ENCODE results near the gene ACACB.
A peak's percentile ranks its signal among the peaks of the same experiment; 100 is the strongest.
"Not testable (repeated sequence)": the region's sequence is repeated elsewhere in the genome, so short reads cannot be mapped to it uniquely, and the experiment has no call there.

Gene ACACB

GRCh38 chr12:109144224-109144623 lies 27.8 kb downstream of the ACACB start:
- no peak for DNase-seq

GRCh38 chr12:109147126-109147525 lies 30.7 kb downstream of the ACACB start:
- DNase-seq: not testable (repeated sequence)

DNA sequence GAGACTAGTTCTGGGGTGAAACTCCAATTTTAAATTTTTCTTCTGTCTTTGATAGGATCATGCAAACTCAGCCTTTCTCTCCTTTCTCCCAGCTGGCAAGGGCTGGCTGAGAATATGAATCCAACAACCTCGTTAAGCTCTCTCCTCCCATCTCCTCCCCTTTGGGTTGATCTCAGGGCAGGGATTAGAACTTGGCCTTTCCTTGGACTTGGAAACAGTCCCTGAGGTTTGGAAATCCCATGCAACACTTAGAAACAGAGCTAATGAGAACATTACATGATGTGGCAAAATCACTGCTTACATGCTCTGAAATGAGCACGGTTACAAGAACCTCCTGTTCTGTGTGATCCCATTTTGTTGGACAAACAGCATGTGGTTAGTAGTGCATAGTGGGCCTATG lies 31.6 kb downstream of the ACACB start:
- DNase-seq: no peak

DNA sequence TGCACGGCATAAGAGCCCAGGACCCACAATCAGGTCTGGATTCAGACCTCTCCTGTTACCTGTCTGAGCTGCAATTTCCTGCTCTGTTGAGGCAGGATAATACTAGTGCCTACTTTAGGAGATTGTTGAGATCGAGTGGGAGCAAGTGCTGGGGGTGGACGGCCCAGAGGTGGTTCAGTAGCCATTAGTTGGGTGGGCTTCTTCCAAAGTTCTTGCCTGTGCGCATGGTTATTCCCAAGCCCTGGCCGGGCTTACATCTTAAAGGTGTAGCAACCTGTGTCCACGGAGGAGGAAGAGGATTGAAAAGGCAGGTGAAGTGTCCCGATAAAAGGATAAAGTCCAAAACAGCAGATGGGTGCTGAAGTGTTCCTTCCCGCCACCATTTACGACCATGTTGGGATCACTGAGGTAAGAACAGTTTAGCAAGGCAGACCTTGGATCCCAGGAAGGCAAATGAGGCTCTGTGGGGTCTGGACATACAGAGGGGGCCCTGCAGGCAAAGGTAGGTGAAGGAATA lies 33.8 kb downstream of the ACACB start:
- no peak for DNase-seq

GRCh38 chr12:109151457-109151856 lies 35.1 kb downstream of the ACACB start:
- no peak for DNase-seq

DNA sequence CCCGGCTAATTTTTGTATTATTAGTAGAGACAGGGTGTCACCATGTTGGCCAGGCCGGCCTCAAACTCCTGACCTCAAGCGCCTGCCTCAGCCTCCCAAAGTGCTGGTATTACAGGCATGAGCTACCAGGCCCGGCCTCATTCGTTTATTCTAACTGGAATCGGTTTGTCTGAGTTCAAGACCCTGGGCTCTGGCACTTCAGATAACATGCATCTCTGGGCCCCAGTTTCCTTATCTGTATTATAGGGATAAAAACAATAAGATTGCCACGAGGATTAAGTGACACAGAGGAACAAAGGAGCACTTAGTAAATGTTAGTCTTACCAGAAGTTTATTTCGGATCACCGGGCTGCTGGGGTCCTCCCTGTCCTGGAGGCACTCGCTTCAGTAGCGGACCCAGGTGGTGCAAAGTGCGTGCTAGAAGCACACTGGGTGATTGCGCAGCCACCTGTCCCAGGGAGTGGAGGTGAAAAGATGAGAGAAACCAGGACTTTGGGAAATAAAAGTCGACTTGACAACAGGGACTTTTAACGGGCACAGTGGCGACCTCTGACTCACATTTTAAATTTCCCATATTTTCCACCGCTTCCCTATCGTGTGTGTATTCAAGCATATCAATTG lies 37.5 kb downstream of the ACACB start:
- DNase-seq: no peak

DNA sequence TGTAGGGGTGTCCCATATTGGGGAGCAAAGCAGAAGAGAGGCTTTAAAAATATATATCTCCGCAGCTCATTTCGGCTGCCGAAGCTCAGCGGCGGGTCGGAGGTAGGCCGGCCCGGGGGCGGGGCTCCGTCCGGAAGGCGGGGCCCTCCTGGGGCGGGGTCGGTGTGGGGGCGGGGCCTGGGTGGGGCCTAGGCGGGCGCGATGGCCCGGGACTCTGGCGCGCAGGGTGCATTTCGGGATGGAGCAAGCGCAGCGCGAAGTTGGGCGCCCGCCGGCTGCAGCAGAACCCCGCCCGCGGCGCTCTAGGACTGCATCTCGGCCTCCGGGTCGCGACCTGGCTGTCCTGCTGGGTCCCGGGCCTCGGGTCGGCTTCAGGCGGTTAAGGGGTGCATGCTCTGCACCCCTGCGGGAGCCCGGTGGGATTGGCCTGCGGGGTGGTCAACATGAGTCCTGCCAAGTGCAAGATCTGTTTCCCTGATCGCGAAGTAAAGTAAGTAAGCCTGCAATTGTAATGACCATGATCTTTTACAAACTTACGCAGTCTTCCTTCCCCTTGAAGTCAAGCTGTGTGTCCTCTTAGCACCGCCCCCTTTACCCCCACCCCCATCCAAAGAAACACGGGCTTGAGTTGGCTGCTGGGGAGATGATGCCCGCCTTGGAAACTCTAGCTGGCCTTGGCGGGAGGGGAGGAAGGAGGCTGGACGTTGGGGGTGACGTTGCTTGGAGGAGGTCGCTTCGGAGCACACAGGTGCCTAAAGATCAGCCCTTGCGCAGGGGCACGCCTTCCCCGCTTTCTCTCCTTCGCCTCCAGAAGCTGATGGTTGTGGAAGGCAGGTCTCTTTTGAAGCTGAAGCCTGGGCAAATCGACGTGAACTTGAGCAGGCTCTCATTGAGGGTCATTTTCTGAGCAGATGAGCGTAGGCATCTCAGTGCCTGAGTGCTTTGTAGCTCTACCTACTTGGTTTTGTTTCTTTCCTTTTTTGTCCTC lies 38.4 kb downstream of the ACACB start:
- peak; percentile 92 for DNase-seq

GRCh38 chr12:109156036-109156435 lies 39.6 kb downstream of the ACACB start:
- DNase-seq: no peak

- DNase-seq: no peak
Measured at GRCh38 chr12:109156586-109156985, 40.2 kb downstream of the ACACB start.

- no peak for DNase-seq
Measured at GRCh38 chr12:109157986-109158385, 41.6 kb downstream of the ACACB start.

- DNase-seq: no peak
Measured at GRCh38 chr12:109160433-109160832, 44.0 kb downstream of the ACACB start.

GRCh38 chr12:109160873-109161272 lies 44.5 kb downstream of the ACACB start:
- no peak for DNase-seq

DNA sequence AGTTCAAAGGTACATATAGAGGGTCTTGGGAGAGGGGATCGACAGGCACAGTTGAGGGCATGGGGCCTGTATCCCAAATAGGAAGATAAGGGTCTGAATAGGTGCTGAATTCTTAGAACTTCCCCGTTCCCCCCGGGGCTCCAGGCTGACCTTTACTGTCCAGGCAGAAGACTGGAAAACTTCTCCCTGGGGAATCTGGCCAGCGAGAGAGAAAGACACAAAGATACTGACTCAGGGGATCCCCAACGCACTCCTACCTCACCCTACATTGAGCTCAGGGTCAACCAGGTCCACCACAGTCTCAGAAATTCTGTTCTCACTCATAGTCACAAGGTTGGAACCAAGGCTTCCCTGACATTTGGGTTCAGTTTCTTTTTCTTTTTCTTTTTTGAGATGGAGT lies 46.2 kb downstream of the ACACB start:
- no peak for DNase-seq

DNA sequence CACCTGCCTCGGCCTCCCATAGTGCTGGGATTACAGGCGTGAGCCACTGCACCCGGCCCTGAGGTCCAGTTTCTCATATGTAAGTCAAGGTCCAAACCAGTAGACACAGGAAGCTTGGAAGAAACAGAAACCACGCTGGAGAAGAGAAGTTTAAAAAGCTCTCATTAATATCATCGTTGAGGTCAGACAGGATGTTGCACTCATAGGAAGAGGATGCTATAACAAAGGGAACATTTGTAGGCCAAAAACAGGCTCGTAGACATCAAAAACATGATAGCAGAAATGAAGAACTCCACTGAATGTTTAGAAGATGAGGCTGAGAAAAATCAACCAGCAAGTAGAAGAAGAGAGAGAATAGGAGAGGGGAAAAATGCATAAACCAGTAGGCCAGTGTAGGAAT lies 46.8 kb downstream of the ACACB start:
- no peak for DNase-seq

DNA sequence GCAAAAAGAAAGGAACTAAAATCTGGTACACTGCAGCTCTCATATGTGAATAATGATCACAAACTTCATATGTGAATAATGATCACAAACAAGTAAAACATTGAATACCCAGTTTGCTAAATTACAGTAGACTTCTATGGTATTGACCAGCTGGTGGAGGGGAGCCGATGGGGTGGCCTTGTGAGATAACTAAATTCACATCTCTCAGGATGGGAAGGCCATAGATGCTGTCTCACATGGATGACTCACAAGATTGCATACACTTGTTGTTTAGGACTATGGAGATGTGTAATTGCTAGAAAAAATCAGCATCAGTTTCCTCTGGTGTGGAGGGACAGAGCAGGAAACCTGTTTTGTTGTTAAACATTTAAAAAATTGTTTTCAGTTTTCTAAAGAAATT lies 49.2 kb downstream of the ACACB start:
- no peak for DNase-seq

DNA sequence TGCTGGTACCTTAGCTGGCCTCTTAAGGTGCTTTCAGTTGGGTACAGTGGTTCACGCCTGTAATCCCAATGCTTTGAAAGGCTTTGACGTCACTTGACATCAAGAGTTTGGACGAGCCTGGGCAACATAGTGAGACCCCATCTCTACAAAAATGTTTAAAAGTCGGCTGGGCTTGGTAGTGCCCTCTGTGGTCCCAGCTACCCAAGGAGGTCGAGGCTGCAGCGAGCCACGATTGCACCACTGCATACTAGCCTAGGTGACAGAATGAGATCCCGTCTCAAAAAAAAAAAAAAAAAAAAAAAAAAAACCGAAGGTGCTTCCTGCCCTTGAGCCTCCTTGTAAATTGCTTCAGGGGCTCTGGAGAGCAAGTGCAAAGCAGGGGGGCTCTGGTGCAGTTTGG lies 50.0 kb downstream of the ACACB start:
- DNase-seq: no peak

GRCh38 chr12:109167781-109168180 lies 51.4 kb downstream of the ACACB start:
- DNase-seq: no peak

DNA sequence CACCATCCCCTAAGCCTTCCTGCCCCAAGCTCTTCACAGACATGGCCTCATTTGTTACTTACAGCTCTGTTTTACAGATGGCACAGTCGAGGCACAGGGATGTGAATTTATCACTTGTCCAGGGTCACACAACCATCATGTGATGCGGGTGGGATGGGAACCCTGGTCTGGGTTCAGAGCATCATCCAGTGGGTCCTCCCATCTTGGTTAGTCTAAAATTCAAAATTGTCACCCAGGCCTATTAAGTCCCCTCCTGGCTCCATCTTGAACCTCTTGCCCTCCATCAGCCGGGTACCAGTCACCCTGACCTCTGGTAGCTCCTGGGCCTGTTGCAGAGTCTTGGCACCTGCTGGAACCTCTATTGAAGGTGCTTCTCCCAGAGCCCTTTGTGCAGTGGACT lies 52.9 kb downstream of the ACACB start:
- no peak for DNase-seq

GRCh38 chr12:109169686-109170085 lies 53.3 kb downstream of the ACACB start:
- DNase-seq: no peak

GRCh38 chr12:109170324-109170723 lies 53.9 kb downstream of the ACACB start:
- no peak for DNase-seq

DNA sequence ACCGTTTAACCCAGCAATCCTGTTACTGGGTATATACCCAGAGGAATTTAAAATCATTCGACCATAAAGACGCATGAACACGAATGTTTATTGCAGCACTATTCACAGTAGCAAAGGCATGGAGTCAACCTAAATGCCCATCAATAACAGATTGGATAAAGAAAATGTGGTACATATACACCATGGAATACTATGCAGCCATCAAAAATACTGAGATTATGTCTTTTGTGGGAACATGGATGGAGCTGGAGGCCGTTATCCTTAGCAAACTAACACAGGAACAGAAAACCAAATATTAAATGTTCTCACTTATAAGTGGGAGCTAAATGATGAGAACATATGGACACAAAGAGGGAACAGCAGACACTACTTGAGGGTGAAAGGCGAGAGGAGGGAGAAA lies 56.4 kb downstream of the ACACB start:
- not testable (repeated sequence) for DNase-seq

DNA sequence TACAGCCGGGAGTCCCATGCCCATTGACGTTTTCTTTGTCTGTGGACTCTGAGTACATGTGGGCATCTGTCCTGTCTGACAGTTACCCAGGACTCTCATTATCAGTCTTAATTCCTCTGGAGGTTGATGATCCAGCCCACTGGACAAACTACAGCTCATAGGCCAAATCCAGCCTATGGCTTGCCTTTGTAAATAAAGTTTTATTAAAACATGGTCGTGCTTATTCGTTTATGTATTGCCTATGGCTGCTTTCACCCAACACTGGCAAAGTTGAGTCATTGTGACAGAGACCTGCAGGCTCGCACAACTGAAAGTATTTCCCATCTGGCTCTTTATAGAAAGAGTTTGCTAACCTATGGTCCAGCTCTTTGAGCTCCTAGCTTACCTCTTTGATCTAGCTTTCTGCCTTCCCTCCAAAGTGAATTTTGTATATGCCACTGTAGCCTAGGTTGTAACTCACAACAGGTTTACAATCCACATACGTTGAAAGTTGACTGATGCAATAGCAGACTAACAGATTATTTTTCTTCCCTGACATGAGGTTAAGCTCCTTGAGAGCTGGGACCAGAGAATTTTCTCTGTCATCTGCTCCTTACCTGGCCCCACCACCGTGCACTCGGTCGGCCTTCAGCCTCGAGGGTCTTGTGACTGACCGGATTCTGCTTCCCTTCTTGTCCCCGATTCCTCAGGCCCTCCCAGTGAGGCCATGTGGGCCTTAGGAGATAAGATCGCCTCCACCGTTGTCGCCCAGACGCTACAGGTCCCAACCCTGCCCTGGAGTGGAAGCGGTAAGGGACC lies 57.3 kb downstream of the ACACB start:
- no peak for DNase-seq

DNA sequence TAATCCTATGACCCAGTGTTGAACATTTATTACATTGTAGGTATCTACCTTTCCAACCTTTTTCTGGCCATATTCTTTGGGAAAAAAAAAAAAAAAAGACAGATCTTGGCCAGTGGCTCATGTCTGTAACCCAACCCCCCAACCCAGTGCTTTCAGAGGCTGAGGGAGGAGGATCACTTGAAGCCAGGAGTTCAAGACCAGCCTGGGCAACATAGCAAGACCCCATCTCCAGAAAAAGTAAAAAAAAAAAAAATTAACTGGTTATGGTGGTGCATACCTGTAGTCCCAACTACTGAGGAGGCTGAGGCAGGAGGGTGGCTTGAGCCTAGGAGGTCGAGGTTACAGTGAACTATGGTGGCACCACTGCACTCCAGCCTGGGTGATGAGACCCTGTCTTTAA lies 58.1 kb downstream of the ACACB start:
- no peak for DNase-seq
